HepG2 (cell line): ENCODE measurements around the gene CDK6. TPM values are rescaled to one million over a fixed set of nuclear protein-coding genes. Genes with fewer than 3 reads are reported as not detected.

Experiments
- ATAC-seq: fragments of 200-7000 bp; cut with Tn5 transposase; 3 replicates; pipeline ENCODE4 v1.9.1; 2020; ENCODE audit warnings: mild to moderate bottlenecking, moderate library complexity
- BruUV-seq: library from RNA; stranded (reverse); fragments of 400-500 nt; replicated peaks from 2 replicates; lab custom pipeline; 2021; lab: Mats Ljungman, UMichigan
- CTCF ChIA-PET: fragments of 300-600 bp; formaldehyde crosslinking; extraction: SDS; loops from one replicate; lab custom pipeline; 2021; ENCODE audit warnings: low total read pairs, inconsistent platforms, low intra/inter-chr PET ratio; lab: Yijun Ruan, JAX
- POLR2A ChIA-PET: fragments of 350-600 bp; sonication (Branson Sonifier 250); formaldehyde crosslinking; loops from one replicate; lab custom pipeline; 2020; ENCODE audit warnings: antibody characterized with exemption, inconsistent platforms; lab: Yijun Ruan, JAX
- DNase-seq: peaks from one replicate; pipeline ENCODE4 v3.0.0-alpha.2; 2015; ENCODE audit warnings: low spot score
- FAIRE-seq: peaks from 3 replicates; lab custom pipeline; 2011; peaks lifted over from hg19 to GRCh38; lab: Jason Lieb, UNC
- H2AFZ ChIP-seq: one replicate; pipeline ENCODE4 v1.6.1; 2011; ENCODE audit warnings: low read length, inconsistent platforms
- H3K27ac ChIP-seq: fragments of 300-600 bp; 3 replicates; pipeline ENCODE4 v1.8.0; 2011; ENCODE audit warnings: mixed run types, mild to moderate bottlenecking, mixed read lengths, low read length, inconsistent platforms; ENCODE audit not compliant: insufficient read depth; ENCODE audit errors: extremely low read length
- H3K27me3 ChIP-seq, 2 experiments: fragments of 200-600 bp in 1 of 2; 2 replicates in 1 of 2; 3 replicates in 1 of 2; pipeline versions ENCODE4 v1.6.0 to v1.8.0; 2011; ENCODE audit warnings: low read length in 2 of 2, mild to moderate bottlenecking in 2 of 2, moderate library complexity in 2 of 2, inconsistent platforms in 1 of 2; ENCODE audit not compliant: insufficient read depth in 2 of 2, control insufficient read depth in 1 of 2
- H3K36me3 ChIP-seq, 2 experiments: fragments of 200-600 bp in 1 of 2; replicated peaks in 1 of 2; 2 replicates in 1 of 2; 3 replicates in 1 of 2; pipeline versions ENCODE4 v1.5.1 to v1.8.0; 2011; ENCODE audit warnings: low read length in 2 of 2, inconsistent platforms in 1 of 2; ENCODE audit not compliant: insufficient read depth in 2 of 2, control insufficient read depth in 1 of 2
- H3K4me1 ChIP-seq: 2 replicates; pipeline ENCODE4 v1.5.1; 2012; ENCODE audit warnings: low read length, inconsistent platforms; ENCODE audit not compliant: insufficient read depth
- H3K4me2 ChIP-seq: 2 replicates; pipeline ENCODE4 v1.6.0; 2011; ENCODE audit warnings: low read depth, low read length, inconsistent platforms
- H3K4me3 ChIP-seq, 3 experiments: fragments of 200-600 bp in 1 of 3; sonication (generic), shearing (Covaris generic) in 1 of 3; replicated peaks in 1 of 3; 2 replicates each; pipeline ENCODE4 v1.5.1; 2011 to 2016; ENCODE audit warnings: low read length in 3 of 3, inconsistent platforms in 2 of 3, low read depth in 2 of 3, mild to moderate bottlenecking in 2 of 3, control low read depth in 1 of 3, mixed read lengths in 1 of 3; ENCODE audit not compliant: insufficient read depth in 1 of 3
- H3K79me2 ChIP-seq: one replicate; pipeline ENCODE4 v1.6.1; 2011; ENCODE audit warnings: low read length, inconsistent platforms; ENCODE audit not compliant: insufficient read depth
- H3K9ac ChIP-seq: 2 replicates; pipeline ENCODE4 v1.6.0; 2011; ENCODE audit warnings: mild to moderate bottlenecking, low read depth, low read length, inconsistent platforms; ENCODE audit not compliant: insufficient read depth
- H3K9me3 ChIP-seq: 2 replicates; pipeline ENCODE4 v1.5.1; 2012; ENCODE audit warnings: mild to moderate bottlenecking, low read length
- H4K20me1 ChIP-seq: 2 replicates; pipeline ENCODE4 v1.6.0; 2011; ENCODE audit warnings: inconsistent platforms, mild to moderate bottlenecking, low read length, moderate library complexity; ENCODE audit not compliant: insufficient read depth
- ATF6 ChIP-seq: sonication (generic); formaldehyde crosslinking; conservative IDR thresholded peaks from 2 replicates; pipeline ENCODE4 v1.4.0; 2020; ENCODE audit warnings: missing genetic modification reagents
- GTF3A ChIP-seq: sonication (generic); formaldehyde crosslinking; conservative IDR thresholded peaks from 2 replicates; pipeline ENCODE4 v1.4.0; 2020; ENCODE audit warnings: mild to moderate bottlenecking, missing genetic modification reagents
- KDM3A ChIP-seq: IDR thresholded peaks from 2 replicates; pipeline ENCODE4 v1.6.1; 2018; ENCODE audit warnings: low read depth, missing compliant biosample characterization
- MYPOP ChIP-seq: sonication (generic); formaldehyde crosslinking; IDR thresholded peaks from 2 replicates; pipeline ENCODE4 v1.8.1; 2023; ENCODE audit warnings: mild to moderate bottlenecking, moderate library complexity, missing genetic modification reagents
- SALL1 ChIP-seq: sonication (generic); formaldehyde crosslinking; IDR thresholded peaks from 2 replicates; pipeline ENCODE4 v1.8.0; 2022; ENCODE audit warnings: mild to moderate bottlenecking, missing genetic modification reagents
- THYN1 ChIP-seq: sonication (generic); formaldehyde crosslinking; IDR thresholded peaks from 2 replicates; pipeline ENCODE4 v1.8.1; 2023; ENCODE audit warnings: low read depth, mild to moderate bottlenecking, moderate library complexity, missing genetic modification reagents, borderline replicate concordance
- ZFP91 ChIP-seq: sonication (generic); formaldehyde crosslinking; IDR thresholded peaks from 2 replicates; pipeline ENCODE4 v1.9.0; 2022; ENCODE audit warnings: missing genetic modification reagents, mild to moderate bottlenecking, borderline replicate concordance
- ZNF17 ChIP-seq: sonication (generic); formaldehyde crosslinking; IDR thresholded peaks from 2 replicates; pipeline ENCODE4 v1.5.0; 2020; ENCODE audit warnings: mild to moderate bottlenecking, missing genetic modification reagents
- ZNF30 ChIP-seq: sonication (generic); formaldehyde crosslinking; IDR thresholded peaks from 2 replicates; pipeline ENCODE4 v1.5.0; 2020; ENCODE audit warnings: mild to moderate bottlenecking, missing genetic modification reagents
- ZNF768 ChIP-seq: sonication (generic); formaldehyde crosslinking; IDR thresholded peaks from 2 replicates; pipeline ENCODE4 v1.4.0; 2020; ENCODE audit warnings: missing genetic modification reagents
- ZSCAN30 ChIP-seq: sonication (generic); formaldehyde crosslinking; IDR thresholded peaks from 2 replicates; pipeline ENCODE4 v1.5.0; 2020; ENCODE audit warnings: mild to moderate bottlenecking, missing genetic modification reagents
- WGBS: methylation state at CpG from one replicate; pipeline ENCODE4 v1.1.6; 2017; ENCODE audit warnings: low lambda C conversion rate; 5-methylcytosine and 5-hydroxymethylcytosine counted together
- in situ Hi-C: cut with HindIII; loops from 2 replicates; pipeline ENCODE4 v1.10.0; 2017; ENCODE audit warnings: low pct_unique_long_range_greater_than_20kb; ENCODE audit not compliant: extremely low pct_ligation_motif_present
- intact Hi-C: fragments of 100-400 bp; cut with micrococcal nuclease; formaldehyde crosslinking; loops from one replicate; pipeline ENCODE4 v1.10.0; 2022; ENCODE audit not compliant: unreplicated experiment
- polyA plus RNA-seq, 8 experiments: library from polyadenylated mRNA; depleted of rRNA in 3 of 8; stranded (reverse) in 7 of 8; unstranded in 1 of 8; fragments of >200 nt; fragmentation: Illumina TruSeq in 4 of 8; extraction: Trizol in 4 of 8; gene quantifications; 2 replicates each; pipeline versions ENCODE4 v1.2.1 to v1.2.3, GENCODE V29; 2011 to 2016; ENCODE audit warnings: low read depth in 4 of 8, missing spikeins in 1 of 8, mixed read lengths in 1 of 8; ENCODE audit not compliant: insufficient read depth in 1 of 8
- total RNA-seq, 5 experiments: library from RNA; depleted of rRNA; stranded (reverse); fragments of >200 nt; fragmentation: Illumina TruSeq; extraction: Trizol; gene quantifications; 2 replicates each; pipeline ENCODE4 v1.2.3, GENCODE V29; 2016; ENCODE audit warnings: low read depth in 1 of 5

The CDK6 gene
- total and polyA plus RNA-seq, 2 of the 13 experiments (the other 11 are each of a cell fraction or from before 2014, with no cell fraction given), result 34.6 to 90.8 TPM

GRCh38 chr7:92824450-92824849 lies 11.9 kb downstream of the CDK6 start:
- ATAC-seq (no peak), FAIRE-seq (no peak), DNase-seq (no peak)
- Histone ChIP-seq H4K20me1 (peaks cover 96% of the 10 kb centered on the region), H3K79me2 (peaks cover 99% of the 10 kb centered on the region), H3K4me1 (peaks cover 86% of the 10 kb centered on the region), H3K4me2 (no peak overlapping the region), H2AFZ (no peak overlapping the region), H3K4me3 (no peak overlapping the region; a peak in 1 of 6 replicates), H3K27me3 (no peaks in the 10 kb centered on the region), H3K27ac (no peak overlapping the region), H3K36me3 (peaks cover 8 to 14% of the 10 kb centered on the region in 2 experiments), H3K9me3 (no peaks in the 10 kb centered on the region), H3K9ac (no peak overlapping the region)
- in situ Hi-C loops (no loop called here), intact Hi-C loops (no loop called here)
- POLR2A ChIA-PET, result interaction anchor here (1.5 kb wide), 1 partner anchor 8 kb away, joined by 5 read pairs; no protein-coding TSS in a partner anchor
- CTCF ChIA-PET, result no interaction called here
- WGBS, result 88% methylated on average over 2 of the region's 2 CpGs
- TF ChIP-seq ZNF30 (CRISPR knock-in tag), result no peak
- no peak for TF ChIP-seq ZNF768 (CRISPR knock-in tag)
- no peak for TF ChIP-seq ZSCAN30 (CRISPR knock-in tag)
- no peak for TF ChIP-seq MYPOP
- TF ChIP-seq ZNF17 (CRISPR knock-in tag), result no peak
- no peak for TF ChIP-seq GTF3A (CRISPR knock-in tag)
- TF ChIP-seq ZFP91 (CRISPR knock-in tag), result no peak
- TF ChIP-seq SALL1, result no peak
- no peak for TF ChIP-seq THYN1 (CRISPR knock-in tag)
- no peak for TF ChIP-seq KDM3A (CRISPR knock-in tag)
- TF ChIP-seq ATF6, result no peak
- no TSS peak for BruUV-seq
